ENCODE results near the gene VAPB. TPM values are rescaled to one million over a fixed set of nuclear protein-coding genes. Genes with fewer than 3 reads are reported as not detected.

Gene VAPB
- total and polyA plus RNA-seq, 7 donors: 30.7 to 84.5 (median 64.0) TPM

GRCh38 chr20:58392286-58392685, 3.3 kb downstream of the VAPB start:
- H3K27me3 ChIP-seq (ENCODE audit: insufficient read depth in 3 of 3, low read length in 2 of 3): no peaks in the 10 kb centered on the region
- intact Hi-C loops (cut with DNase I): no loop called here
- H3K4me1 ChIP-seq: peaks cover 38% of the 10 kb centered on the region
- ATAC-seq: no peak
- H3K4me3 ChIP-seq: no peak overlapping the region
- H3K27ac ChIP-seq: no peak overlapping the region
- TF ChIP-seq, protein P1, sequence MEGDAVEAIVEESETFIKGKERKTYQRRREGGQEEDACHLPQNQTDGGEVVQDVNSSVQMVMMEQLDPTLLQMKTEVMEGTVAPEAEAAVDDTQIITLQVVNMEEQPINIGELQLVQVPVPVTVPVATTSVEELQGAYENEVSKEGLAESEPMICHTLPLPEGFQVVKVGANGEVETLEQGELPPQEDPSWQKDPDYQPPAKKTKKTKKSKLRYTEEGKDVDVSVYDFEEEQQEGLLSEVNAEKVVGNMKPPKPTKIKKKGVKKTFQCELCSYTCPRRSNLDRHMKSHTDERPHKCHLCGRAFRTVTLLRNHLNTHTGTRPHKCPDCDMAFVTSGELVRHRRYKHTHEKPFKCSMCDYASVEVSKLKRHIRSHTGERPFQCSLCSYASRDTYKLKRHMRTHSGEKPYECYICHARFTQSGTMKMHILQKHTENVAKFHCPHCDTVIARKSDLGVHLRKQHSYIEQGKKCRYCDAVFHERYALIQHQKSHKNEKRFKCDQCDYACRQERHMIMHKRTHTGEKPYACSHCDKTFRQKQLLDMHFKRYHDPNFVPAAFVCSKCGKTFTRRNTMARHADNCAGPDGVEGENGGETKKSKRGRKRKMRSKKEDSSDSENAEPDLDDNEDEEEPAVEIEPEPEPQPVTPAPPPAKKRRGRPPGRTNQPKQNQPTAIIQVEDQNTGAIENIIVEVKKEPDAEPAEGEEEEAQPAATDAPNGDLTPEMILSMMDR (IDR thresholded peaks at IDR 0.05): no peak
- peaks cover 0 to 3% of the 10 kb centered on the region in 2 donors for H3K36me3 ChIP-seq (ENCODE audit: insufficient read depth in 1 of 2, low read depth in 1 of 2)
- no peak for DNase-seq
- H3K9me3 ChIP-seq: no peaks in the 10 kb centered on the region
- WGBS, 3 donors: 68 to 79% (median 74%) methylated on average over 4 of the region's 4 CpGs

DNA sequence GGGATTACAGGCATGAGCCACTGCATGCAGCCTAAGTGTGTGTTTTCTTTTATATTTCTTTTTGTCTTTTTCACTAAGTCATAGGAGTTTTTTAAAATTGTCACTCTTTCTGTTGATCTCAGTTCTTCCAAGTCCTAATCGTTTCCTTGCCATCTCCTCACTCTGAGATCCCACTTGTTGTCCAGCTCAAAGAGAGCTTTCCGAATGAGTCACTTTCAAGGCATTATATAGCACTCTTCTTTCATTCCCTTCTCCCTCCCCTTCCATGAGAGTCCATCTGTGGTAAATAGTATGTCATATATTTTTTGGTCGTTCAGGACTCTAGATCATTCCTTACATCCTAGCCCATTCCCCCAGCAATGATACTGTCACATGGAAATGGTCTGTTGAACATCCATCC, 4.3 kb downstream of the VAPB start:
- no peak for ATAC-seq
- WGBS, 3 donors: 62 to 72% (median 65%) methylated on average over 3 of the region's 3 CpGs
- H3K27ac ChIP-seq: peak overlapping the region; percentile 36
- no peak overlapping the region for H3K4me3 ChIP-seq
- intact Hi-C loops (cut with DNase I): no loop called here
- H3K27me3 ChIP-seq (ENCODE audit: insufficient read depth in 3 of 3, low read length in 2 of 3): no peaks in the 10 kb centered on the region
- DNase-seq: no peak
- TF ChIP-seq, protein P1 (IDR thresholded peaks at IDR 0.05): no peak
- no peaks in the 10 kb centered on the region for H3K9me3 ChIP-seq
- H3K4me1 ChIP-seq: peaks cover 44% of the 10 kb centered on the region
- peaks cover 0 to 3% of the 10 kb centered on the region in 2 donors for H3K36me3 ChIP-seq (ENCODE audit: insufficient read depth in 1 of 2, low read depth in 1 of 2)

GRCh38 chr20:58394801-58395200, 5.8 kb downstream of the VAPB start:
- ATAC-seq: no peak
- H3K27ac ChIP-seq: no peak overlapping the region
- peaks cover 0 to 3% of the 10 kb centered on the region in 2 donors for H3K36me3 ChIP-seq (ENCODE audit: insufficient read depth in 1 of 2, low read depth in 1 of 2)
- intact Hi-C loops (cut with DNase I): no loop called here
- TF ChIP-seq, protein P1 (IDR thresholded peaks at IDR 0.05): no peak
- no peaks in the 10 kb centered on the region for H3K9me3 ChIP-seq
- no peak for DNase-seq
- no peaks in the 10 kb centered on the region for H3K27me3 ChIP-seq (ENCODE audit: insufficient read depth in 3 of 3, low read length in 2 of 3)
- WGBS, 3 donors: 77 to 84% (median 81%) methylated on average over 4 of the region's 4 CpGs
- H3K4me1 ChIP-seq: peaks cover 44% of the 10 kb centered on the region
- H3K4me3 ChIP-seq: no peak overlapping the region

- TF ChIP-seq, protein P1 (IDR thresholded peaks at IDR 0.05): no peak
- Histone ChIP-seq H3K27me3 (ENCODE audit: insufficient read depth in 3 of 3, low read length in 2 of 3) (no peaks in the 10 kb centered on the region), H3K27ac (no peak overlapping the region), H3K4me1 (peaks cover 43% of the 10 kb centered on the region), H3K36me3 (ENCODE audit: insufficient read depth in 1 of 2, low read depth in 1 of 2) (peaks cover 0 to 3% of the 10 kb centered on the region in 2 donors), H3K9me3 (no peaks in the 10 kb centered on the region), H3K4me3 (no peak overlapping the region)
- WGBS, 3 donors: 90 to 98% (median 93%) methylated on average over 3 of the region's 3 CpGs
- DNase-seq: no peak
- intact Hi-C loops (cut with DNase I): no loop called here
- ATAC-seq: no peak
Measured at GRCh38 chr20:58395604-58396003, 6.6 kb downstream of the VAPB start.

GRCh38 chr20:58397429-58397828, 8.4 kb downstream of the VAPB start:
- DNase-seq (no peak), ATAC-seq (no peak)
- Histone ChIP-seq H3K9me3 (no peaks in the 10 kb centered on the region), H3K4me1 (peaks cover 38% of the 10 kb centered on the region), H3K4me3 (no peak overlapping the region), H3K27me3 (ENCODE audit: insufficient read depth in 3 of 3, low read length in 2 of 3) (no peaks in the 10 kb centered on the region), H3K36me3 (ENCODE audit: insufficient read depth in 1 of 2, low read depth in 1 of 2) (no peaks in the 10 kb centered on the region), H3K27ac (no peak overlapping the region)
- WGBS, 3 donors: 96 to 100% (median 97%) methylated on average over 6 of the region's 6 CpGs
- intact Hi-C loops (cut with DNase I): no loop called here
- TF ChIP-seq, protein P1 (IDR thresholded peaks at IDR 0.05): no peak

All from psoas muscle (tissue), 8 donors.